Transverse colon (tissue), 4 donors: ENCODE results near the gene CARD6. TPM values are rescaled to one million over a fixed set of nuclear protein-coding genes. Genes with fewer than 3 reads are reported as not detected.
A peak's percentile ranks its signal among the peaks of the same experiment; 100 is the strongest.
"Not testable (repeated sequence)": the region's sequence is repeated elsewhere in the genome, so short reads cannot be mapped to it uniquely, and the experiment has no call there.

Experiments
- DNase-seq: peaks from one replicate; pipeline ENCODE4 v3.0.0-alpha.2; 2019
- H3K27ac ChIP-seq, 4 donors: fragments of 200-600 bp; sonication (generic); 2 replicates each; pipeline ENCODE4 v1.5.1; 2016 to 2018; ENCODE audit warnings: inconsistent platforms in 4 of 4
- H3K27me3 ChIP-seq: fragments of 200-600 bp; sonication (generic); 2 replicates; pipeline ENCODE4 v1.5.1; 2017; ENCODE audit warnings: inconsistent platforms
- H3K36me3 ChIP-seq, 4 donors: fragments of 200-600 bp; sonication (generic); 2 replicates each; pipeline ENCODE4 v1.5.1; 2017 to 2019; ENCODE audit warnings: inconsistent platforms in 4 of 4
- H3K4me1 ChIP-seq, 4 donors: fragments of 200-600 bp; sonication (generic); 2 replicates each; pipeline ENCODE4 v1.5.1; 2017 to 2020; ENCODE audit warnings: inconsistent platforms in 4 of 4
- H3K4me3 ChIP-seq, 4 donors: fragments of 200-600 bp; sonication (generic); 1 replicate in 1 of 4; 2 replicates in 3 of 4; pipeline versions ENCODE4 v1.5.1 to v1.6.1; 2017 to 2019; ENCODE audit warnings: inconsistent platforms in 4 of 4
- H3K9me3 ChIP-seq, 2 donors: fragments of 200-600 bp; sonication (generic); 2 replicates each; pipeline ENCODE4 v1.5.1; 2017 to 2019; ENCODE audit warnings: inconsistent platforms in 2 of 2
- EP300 ChIP-seq: sonication (generic); formaldehyde crosslinking; IDR thresholded peaks from one replicate; pipeline ENCODE4 v1.6.1; 2017; ENCODE audit warnings: antibody characterized with exemption, low read depth
- POLR2A ChIP-seq: fragments of 450-650 bp; IDR thresholded peaks from one replicate; pipeline ENCODE4 v1.6.1; 2016; ENCODE audit warnings: antibody characterized with exemption, mild to moderate bottlenecking, moderate library complexity
- POLR2AphosphoS5 ChIP-seq, 3 donors: sonication (generic); formaldehyde crosslinking; IDR thresholded peaks; one replicate each; pipeline ENCODE4 v1.6.1; 2016; ENCODE audit warnings: antibody characterized with exemption in 3 of 3
- WGBS, 2 donors: methylation state at CpG; one replicate each; pipeline ENCODE4 v1.1.5; 2018; ENCODE audit warnings: low coverage in 1 of 2; 5-methylcytosine and 5-hydroxymethylcytosine counted together
- in situ Hi-C, 4 donors: fragments of 200-750 bp; cut with MboI; loops; one replicate each; pipeline versions ENCODE4 v1.15.0 to v1.15.1; 2017; ENCODE audit warnings: low sequenced_read_pairs in 3 of 4, low pct_ligation_motif_present in 1 of 4, low pct_unique_long_range_greater_than_20kb in 1 of 4
- intact Hi-C: fragments of 100-400 bp; cut with DNase I; formaldehyde crosslinking; loops from one replicate; pipeline ENCODE4 v1.15.1; 2023; ENCODE audit warnings: low total_unique reads
- total RNA-seq, 4 donors: library from RNA; depleted of rRNA; stranded (reverse); fragments of >200 nt; gene quantifications; one replicate each; pipeline ENCODE4 v1.1.0, GENCODE V29; 2016
- TF ChIP-seq, protein P1 (sequence below), 5 experiments: fragments of 200-600 bp in 3 of 5; fragments of 450-650 bp in 2 of 5; sonication (generic) in 3 of 5; IDR thresholded peaks; 1 replicate in 2 of 5; 2 replicates in 3 of 5; pipeline ENCODE4 v1.5.1; 2016 to 2017; ENCODE audit warnings: antibody characterized with exemption in 5 of 5, inconsistent platforms in 3 of 5, mild to moderate bottlenecking in 2 of 5, moderate library complexity in 1 of 5

CARD6 gene
- total RNA-seq, 4 donors from 2014 or later, result 0.60 to 4.4 (median 3.0) TPM

GRCh38 chr5:40895440-40896425 lies 54.6 kb downstream of the CARD6 start:
- H3K27me3 ChIP-seq, H3K9me3 ChIP-seq, H3K4me1 ChIP-seq, DNase-seq, intact Hi-C loops, H3K4me3 ChIP-seq, H3K27ac ChIP-seq, H3K36me3 ChIP-seq: not testable (repeated sequence)
- 80 to 81% methylated on average over 1 to 10 of the region's 10 CpGs for WGBS, 2 donors
- in situ Hi-C loops, result loop anchor here (25.0 kb wide), 4 partner anchors 933 to 1308 kb away; no protein-coding TSS in a partner anchor

- no peak for TF ChIP-seq POLR2AphosphoS5 (IDR thresholded peaks at IDR 0.05)
- TF ChIP-seq, protein P1, sequence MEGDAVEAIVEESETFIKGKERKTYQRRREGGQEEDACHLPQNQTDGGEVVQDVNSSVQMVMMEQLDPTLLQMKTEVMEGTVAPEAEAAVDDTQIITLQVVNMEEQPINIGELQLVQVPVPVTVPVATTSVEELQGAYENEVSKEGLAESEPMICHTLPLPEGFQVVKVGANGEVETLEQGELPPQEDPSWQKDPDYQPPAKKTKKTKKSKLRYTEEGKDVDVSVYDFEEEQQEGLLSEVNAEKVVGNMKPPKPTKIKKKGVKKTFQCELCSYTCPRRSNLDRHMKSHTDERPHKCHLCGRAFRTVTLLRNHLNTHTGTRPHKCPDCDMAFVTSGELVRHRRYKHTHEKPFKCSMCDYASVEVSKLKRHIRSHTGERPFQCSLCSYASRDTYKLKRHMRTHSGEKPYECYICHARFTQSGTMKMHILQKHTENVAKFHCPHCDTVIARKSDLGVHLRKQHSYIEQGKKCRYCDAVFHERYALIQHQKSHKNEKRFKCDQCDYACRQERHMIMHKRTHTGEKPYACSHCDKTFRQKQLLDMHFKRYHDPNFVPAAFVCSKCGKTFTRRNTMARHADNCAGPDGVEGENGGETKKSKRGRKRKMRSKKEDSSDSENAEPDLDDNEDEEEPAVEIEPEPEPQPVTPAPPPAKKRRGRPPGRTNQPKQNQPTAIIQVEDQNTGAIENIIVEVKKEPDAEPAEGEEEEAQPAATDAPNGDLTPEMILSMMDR (IDR thresholded peaks at IDR 0.05), result peak; percentile 84 to 94 (median 87)
- in situ Hi-C loops (loop anchor here in 2 of 4 donors (25.0 kb wide), 1 partner anchor 933 kb away; no protein-coding TSS in a partner anchor), intact Hi-C loops (no loop called here)
- 62 to 77% methylated on average over 5 to 7 of the region's 7 CpGs for WGBS, 2 donors
- H3K36me3 ChIP-seq, result no peaks in the 10 kb centered on the region
- H3K4me3 ChIP-seq, result no peak overlapping the region
- H3K4me1 ChIP-seq, result peaks cover 0 to 21% (median 7%) of the 10 kb centered on the region in 4 donors
- no peaks in the 10 kb centered on the region for H3K27me3 ChIP-seq
- H3K27ac ChIP-seq, result no peak overlapping the region
- H3K9me3 ChIP-seq, result no peaks in the 10 kb centered on the region
- peak; percentile 70 for DNase-seq
Observed at GRCh38 chr5:40904205-40904993, 63.2 kb downstream of the CARD6 start.

DNA sequence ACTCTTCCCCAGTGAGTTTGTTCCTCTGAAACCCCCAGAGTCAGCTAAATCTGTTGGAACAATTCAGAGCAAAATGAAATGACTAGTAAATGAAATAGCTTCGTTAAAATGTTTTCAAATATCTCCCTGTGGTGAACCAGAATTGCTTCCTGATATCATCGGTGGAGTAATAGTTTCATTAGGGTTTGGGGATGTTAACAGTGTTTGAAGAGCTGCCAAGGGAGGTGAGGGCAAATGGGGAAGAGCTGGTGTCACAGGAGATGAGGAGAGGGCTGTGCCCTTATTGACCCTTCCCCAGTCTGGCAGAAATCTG lies 63.8 kb downstream of the CARD6 start:
- no peak overlapping the region for H3K4me3 ChIP-seq
- intact Hi-C loops (no loop called here), in situ Hi-C loops (loop anchor here in 2 of 4 donors (25.0 kb wide), 1 partner anchor 932 kb away; no protein-coding TSS in a partner anchor)
- DNase-seq, result no peak
- H3K36me3 ChIP-seq, result no peaks in the 10 kb centered on the region
- H3K4me1 ChIP-seq, result peaks cover 0 to 26% (median 8%) of the 10 kb centered on the region in 4 donors
- H3K9me3 ChIP-seq, result no peaks in the 10 kb centered on the region
- WGBS, 2 donors, result 42 to 57% methylated on average over 2 of the region's 2 CpGs
- H3K27me3 ChIP-seq, result no peaks in the 10 kb centered on the region
- TF ChIP-seq POLR2A (no peak), POLR2AphosphoS5 (IDR thresholded peaks at IDR 0.05) (no peak), EP300 (no peak)
- TF ChIP-seq, protein P1 (IDR thresholded peaks at IDR 0.05), result peak in 1 of 5 experiments; percentile 1
- no peak overlapping the region for H3K27ac ChIP-seq

- Histone ChIP-seq H3K36me3 (no peaks in the 10 kb centered on the region), H3K27me3 (no peaks in the 10 kb centered on the region), H3K9me3 (no peaks in the 10 kb centered on the region), H3K4me3 (no peak overlapping the region), H3K27ac (peak overlapping the region in 1 of 4 donors; percentile 19), H3K4me1 (peaks cover 0 to 30% (median 8%) of the 10 kb centered on the region in 4 donors)
- in situ Hi-C loops, result loop anchor here in 2 of 4 donors (25.0 kb wide), 1 partner anchor 931 kb away; no protein-coding TSS in a partner anchor
- no peak for TF ChIP-seq EP300
- TF ChIP-seq, protein P1 (IDR thresholded peaks at IDR 0.05), result no peak
- TF ChIP-seq POLR2A, result no peak
- no peak for TF ChIP-seq POLR2AphosphoS5 (IDR thresholded peaks at IDR 0.05)
- WGBS, 2 donors, result 40 to 48% methylated on average over 1 of the region's 1 CpG
- intact Hi-C loops, result no loop called here
- no peak for DNase-seq
Observed at GRCh38 chr5:40906351-40906751, 65.2 kb downstream of the CARD6 start.
